H9 (cell line): ENCODE data around the gene RAI14. TPM values are rescaled to one million over a fixed set of nuclear protein-coding genes. Genes with fewer than 3 reads are reported as not detected.

ENCODE experiments used
- DNase-seq: peaks from one replicate; pipeline ENCODE4 v3.0.0-alpha.2; 2017
- H2AFZ ChIP-seq: one replicate; pipeline ENCODE4 v1.6.1; 2013; ENCODE audit warnings: mild to moderate bottlenecking, low read length, control low read depth, moderate library complexity
- H2AK5ac ChIP-seq: 2 replicates; pipeline ENCODE4 v1.6.1; 2013; ENCODE audit warnings: low read length, control low read depth, mixed read lengths; ENCODE audit not compliant: insufficient read length
- H2BK120ac ChIP-seq: one replicate; pipeline ENCODE4 v1.6.1; 2013; ENCODE audit warnings: low read depth, mild to moderate bottlenecking, low read length, control low read depth, inconsistent platforms; ENCODE audit not compliant: poor library complexity, severe bottlenecking
- H2BK12ac ChIP-seq: 2 replicates; pipeline ENCODE4 v1.6.1; 2013; ENCODE audit warnings: low read length, control low read depth, mixed read lengths, low read depth; ENCODE audit not compliant: insufficient read length
- H2BK15ac ChIP-seq: 2 replicates; pipeline ENCODE4 v1.6.1; 2013; ENCODE audit warnings: low read depth, low read length, control low read depth
- H2BK20ac ChIP-seq: one replicate; pipeline ENCODE4 v1.6.1; 2013; ENCODE audit warnings: low read depth, mild to moderate bottlenecking, low read length, control low read depth, inconsistent platforms; ENCODE audit not compliant: poor library complexity, severe bottlenecking
- H2BK5ac ChIP-seq: 2 replicates; pipeline ENCODE4 v1.6.1; 2013; ENCODE audit warnings: low read length, control low read depth, mixed read lengths; ENCODE audit not compliant: insufficient read length
- H3K14ac ChIP-seq: 2 replicates; pipeline ENCODE4 v1.6.1; 2013; ENCODE audit warnings: low read length, control low read depth; ENCODE audit not compliant: insufficient read depth
- H3K18ac ChIP-seq: 2 replicates; pipeline ENCODE4 v1.6.1; 2013; ENCODE audit warnings: low read depth, mild to moderate bottlenecking, mixed read lengths, low read length, control low read depth; ENCODE audit not compliant: insufficient read length
- H3K23ac ChIP-seq: 2 replicates; pipeline ENCODE4 v1.6.1; 2013; ENCODE audit warnings: low read length, control low read depth, mixed read lengths, low read depth; ENCODE audit not compliant: insufficient read length
- H3K23me2 ChIP-seq: 2 replicates; pipeline ENCODE4 v1.6.1; 2013; ENCODE audit warnings: low read depth, mild to moderate bottlenecking, mixed read lengths, low read length, control low read depth; ENCODE audit not compliant: insufficient read length, poor library complexity, severe bottlenecking
- H3K27ac ChIP-seq: 2 replicates; pipeline ENCODE4 v1.5.1; 2013; ENCODE audit warnings: low read length, control low read depth, mixed read lengths, low read depth; ENCODE audit not compliant: insufficient read length
- H3K27me3 ChIP-seq: 2 replicates; pipeline ENCODE4 v1.6.1; 2013; ENCODE audit warnings: low read length, control low read depth, inconsistent platforms; ENCODE audit not compliant: insufficient read depth
- H3K4ac ChIP-seq: 2 replicates; pipeline ENCODE4 v1.6.1; 2013; ENCODE audit warnings: low read depth, mild to moderate bottlenecking, control low read depth, inconsistent platforms, low read length, moderate library complexity
- H3K4me1 ChIP-seq: 2 replicates; pipeline ENCODE4 v1.6.1; 2013; ENCODE audit warnings: low read length, control low read depth, inconsistent platforms; ENCODE audit not compliant: insufficient read depth
- H3K4me2 ChIP-seq: 2 replicates; pipeline ENCODE4 v1.6.1; 2013; ENCODE audit warnings: low read length, control low read depth, mixed read lengths; ENCODE audit not compliant: insufficient read length, insufficient read depth
- H3K56ac ChIP-seq: 2 replicates; pipeline ENCODE4 v1.6.1; 2013; ENCODE audit warnings: low read depth, mild to moderate bottlenecking, mixed read lengths, low read length, control low read depth; ENCODE audit not compliant: insufficient read length
- H3K79me1 ChIP-seq: 2 replicates; pipeline ENCODE4 v1.6.1; 2013; ENCODE audit warnings: low read depth, mild to moderate bottlenecking, moderate library complexity, low read length, control low read depth, inconsistent platforms; ENCODE audit not compliant: insufficient read depth, poor library complexity, severe bottlenecking
- H3K79me2 ChIP-seq: 2 replicates; pipeline ENCODE4 v1.6.1; 2013; ENCODE audit warnings: low read length, control low read depth, inconsistent platforms; ENCODE audit not compliant: insufficient read depth
- H3K9ac ChIP-seq: 2 replicates; pipeline ENCODE4 v1.6.1; 2013; ENCODE audit warnings: low read length, control low read depth, mixed read lengths; ENCODE audit not compliant: insufficient read length; ENCODE audit errors: extremely low read depth
- H3K9me3 ChIP-seq: one replicate; pipeline ENCODE4 v1.6.1; 2013; ENCODE audit warnings: low read depth, low read length, inconsistent platforms; ENCODE audit not compliant: control insufficient read depth
- H3T11ph ChIP-seq: one replicate; pipeline ENCODE4 v1.6.1; 2013; ENCODE audit warnings: mild to moderate bottlenecking, low read length, control low read depth, inconsistent platforms
- H4K20me1 ChIP-seq: one replicate; pipeline ENCODE4 v1.6.1; 2013; ENCODE audit not compliant: control insufficient read depth, insufficient read length, insufficient read depth
- H4K5ac ChIP-seq: 2 replicates; pipeline ENCODE4 v1.6.1; 2013; ENCODE audit warnings: low read depth, mild to moderate bottlenecking, mixed read lengths, low read length, control low read depth; ENCODE audit not compliant: insufficient read length
- H4K8ac ChIP-seq: replicated peaks from 2 replicates; pipeline ENCODE4 v1.6.1; 2013; ENCODE audit warnings: low read length, control low read depth, mixed read lengths, low read depth; ENCODE audit not compliant: insufficient read length
- H4K91ac ChIP-seq: 2 replicates; pipeline ENCODE4 v1.6.1; 2013; ENCODE audit warnings: low read depth, mild to moderate bottlenecking, moderate library complexity, mixed read lengths, low read length, control low read depth; ENCODE audit not compliant: insufficient read length
- H3K27ac Mint-ChIP-seq, 3 experiments: 2 replicates in 2 of 3; 3 replicates in 1 of 3; pipeline ENCODE4 v1.8.0; 2020 to 2021; ENCODE audit warnings: mixed read lengths in 3 of 3, mild to moderate bottlenecking in 1 of 3, moderate library complexity in 1 of 3
- H3K27me3 Mint-ChIP-seq: 2 replicates; pipeline ENCODE4 v1.8.0; 2021; ENCODE audit warnings: low read depth, mild to moderate bottlenecking, moderate library complexity, mixed read lengths
- H3K36me3 Mint-ChIP-seq, 3 experiments: 2 replicates in 2 of 3; 3 replicates in 1 of 3; pipeline ENCODE4 v1.8.0; 2020 to 2021; ENCODE audit warnings: low read depth in 3 of 3, mixed read lengths in 3 of 3; ENCODE audit not compliant: insufficient read depth in 1 of 3
- H3K4me1 Mint-ChIP-seq, 2 experiments: 2 replicates each; pipeline ENCODE4 v1.8.0; 2020; ENCODE audit warnings: mixed read lengths in 2 of 2
- H3K4me3 Mint-ChIP-seq, 2 experiments: 2 replicates in 1 of 2; 3 replicates in 1 of 2; pipeline ENCODE4 v1.8.0; 2020 to 2021; ENCODE audit warnings: mild to moderate bottlenecking in 2 of 2, mixed read lengths in 2 of 2, moderate library complexity in 1 of 2
- H3K9me3 Mint-ChIP-seq, 2 experiments: 2 replicates in 1 of 2; 3 replicates in 1 of 2; pipeline ENCODE4 v1.8.0; 2020; ENCODE audit warnings: mild to moderate bottlenecking in 2 of 2, mixed read lengths in 2 of 2, moderate library complexity in 1 of 2
- WGBS: extraction: QIAGEN DNeasy Blood & Tissue Kit; methylation state at CpG from one replicate; pipeline ENCODE4 v1.1.7; 2013; ENCODE audit warnings: missing lambda C conversion rate, low lambda C conversion rate, mixed read lengths; ENCODE audit not compliant: insufficient read length; ENCODE audit errors: extremely low coverage; 5-methylcytosine and 5-hydroxymethylcytosine counted together
- total RNA-seq: library from RNA; stranded (reverse); gene quantifications from 2 replicates; pipeline ENCODE4 v1.2.1, GENCODE V29; 2021
- TF ChIP-seq, protein P1 (sequence below): fragments of 200-600 bp; sonication (generic); conservative IDR thresholded peaks from 3 replicates; pipeline ENCODE4 v1.8.0; 2021; ENCODE audit warnings: antibody characterized with exemption, mild to moderate bottlenecking

Gene RAI14
- total RNA-seq, 1 experiment from 2014 or later, result 127 TPM

DNA sequence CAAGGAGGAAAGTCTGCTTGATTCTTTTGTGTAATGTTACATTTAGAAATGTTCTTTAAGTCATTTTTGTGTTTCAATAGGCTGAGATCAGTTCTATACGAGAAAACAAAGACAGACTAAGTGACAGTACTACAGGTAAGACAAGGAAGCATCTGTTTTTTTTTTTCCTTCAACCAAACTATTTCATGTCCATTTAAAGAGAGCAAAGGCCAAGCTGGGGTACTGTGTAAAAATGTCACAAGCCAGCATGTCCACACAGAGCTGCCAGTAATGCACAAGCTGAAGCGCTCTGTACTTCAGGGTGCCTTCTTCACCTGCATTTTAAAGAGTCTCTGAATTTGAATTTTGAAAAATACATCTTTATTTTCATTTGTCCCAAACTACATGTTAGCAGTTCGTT is 162.6 kb downstream of the RAI14 start:
- no peak for DNase-seq
- no peaks in the 10 kb centered on the region for H3K9me3 ChIP-seq
- H3K4me1 Mint-ChIP-seq, result no peaks in the 10 kb centered on the region
- no peaks in the 10 kb centered on the region for H3K23me2 ChIP-seq
- H3K27me3 ChIP-seq, result no peaks in the 10 kb centered on the region
- H3K9me3 Mint-ChIP-seq, result no peaks in the 10 kb centered on the region
- no peak overlapping the region for H2BK20ac ChIP-seq
- H3K27ac ChIP-seq, result no peak overlapping the region
- no peak overlapping the region for H2BK12ac ChIP-seq
- no peak overlapping the region for H3K4me3 Mint-ChIP-seq
- no peak overlapping the region for H3K27ac Mint-ChIP-seq
- no peak overlapping the region for H3K18ac ChIP-seq
- H2BK15ac ChIP-seq, result no peak overlapping the region
- peaks cover 30 to 53% (median 51%) of the 10 kb centered on the region in 3 experiments for H3K36me3 Mint-ChIP-seq
- H3K56ac ChIP-seq, result no peak overlapping the region
- no peak overlapping the region for H2AFZ ChIP-seq
- H3K9ac ChIP-seq, result no peak overlapping the region
- no peak overlapping the region for H2AK5ac ChIP-seq
- H3K4me1 ChIP-seq, result no peaks in the 10 kb centered on the region
- H3K79me2 ChIP-seq, result no peaks in the 10 kb centered on the region
- no CpG with 5 or more reads among the region's 3 CpGs for WGBS
- H3K4ac ChIP-seq, result no peak overlapping the region
- H3K23ac ChIP-seq, result no peak overlapping the region
- H3K79me1 ChIP-seq, result no peaks in the 10 kb centered on the region
- H4K91ac ChIP-seq, result no peak overlapping the region
- H2BK5ac ChIP-seq, result no peak overlapping the region
- no peak overlapping the region for H4K8ac ChIP-seq
- no peaks in the 10 kb centered on the region for H4K20me1 ChIP-seq
- H3T11ph ChIP-seq, result no peak overlapping the region
- H3K27me3 Mint-ChIP-seq, result no peaks in the 10 kb centered on the region
- no peak overlapping the region for H3K14ac ChIP-seq
- H2BK120ac ChIP-seq, result no peak overlapping the region
- no peak overlapping the region for H3K4me2 ChIP-seq
- TF ChIP-seq, protein P1, sequence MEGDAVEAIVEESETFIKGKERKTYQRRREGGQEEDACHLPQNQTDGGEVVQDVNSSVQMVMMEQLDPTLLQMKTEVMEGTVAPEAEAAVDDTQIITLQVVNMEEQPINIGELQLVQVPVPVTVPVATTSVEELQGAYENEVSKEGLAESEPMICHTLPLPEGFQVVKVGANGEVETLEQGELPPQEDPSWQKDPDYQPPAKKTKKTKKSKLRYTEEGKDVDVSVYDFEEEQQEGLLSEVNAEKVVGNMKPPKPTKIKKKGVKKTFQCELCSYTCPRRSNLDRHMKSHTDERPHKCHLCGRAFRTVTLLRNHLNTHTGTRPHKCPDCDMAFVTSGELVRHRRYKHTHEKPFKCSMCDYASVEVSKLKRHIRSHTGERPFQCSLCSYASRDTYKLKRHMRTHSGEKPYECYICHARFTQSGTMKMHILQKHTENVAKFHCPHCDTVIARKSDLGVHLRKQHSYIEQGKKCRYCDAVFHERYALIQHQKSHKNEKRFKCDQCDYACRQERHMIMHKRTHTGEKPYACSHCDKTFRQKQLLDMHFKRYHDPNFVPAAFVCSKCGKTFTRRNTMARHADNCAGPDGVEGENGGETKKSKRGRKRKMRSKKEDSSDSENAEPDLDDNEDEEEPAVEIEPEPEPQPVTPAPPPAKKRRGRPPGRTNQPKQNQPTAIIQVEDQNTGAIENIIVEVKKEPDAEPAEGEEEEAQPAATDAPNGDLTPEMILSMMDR, result no peak
- no peak overlapping the region for H4K5ac ChIP-seq
